ENCODE data around the gene PHIP.

PHIP gene

GRCh38 chr6:78917788-78918187, 160.3 kb downstream of the PHIP start:
- no peak for TF ChIP-seq CTCF (IDR thresholded peaks at IDR 0.05)

GRCh38 chr6:78916411-78916810, 161.6 kb downstream of the PHIP start:
- no peak for TF ChIP-seq CTCF (IDR thresholded peaks at IDR 0.05)

GRCh38 chr6:78911218-78911940, 166.7 kb downstream of the PHIP start:
- TF ChIP-seq CTCF (IDR thresholded peaks at IDR 0.05), result no peak

GRCh38 chr6:78910591-78911171, 167.4 kb downstream of the PHIP start:
- TF ChIP-seq CTCF (IDR thresholded peaks at IDR 0.05), result no peak

GRCh38 chr6:78910010-78910409, 168.0 kb downstream of the PHIP start:
- no peak for TF ChIP-seq CTCF (IDR thresholded peaks at IDR 0.05)

- no peak for TF ChIP-seq CTCF (IDR thresholded peaks at IDR 0.05)
These were observed 168.7 kb downstream of the PHIP start for GRCh38 chr6:78909391-78909790.

GRCh38 chr6:78908621-78909020, 169.4 kb downstream of the PHIP start:
- TF ChIP-seq CTCF (IDR thresholded peaks at IDR 0.05), result no peak

Data from LNCAP (cell line).